ENCODE data around the gene UIMC1.

UIMC1 gene

DNA sequence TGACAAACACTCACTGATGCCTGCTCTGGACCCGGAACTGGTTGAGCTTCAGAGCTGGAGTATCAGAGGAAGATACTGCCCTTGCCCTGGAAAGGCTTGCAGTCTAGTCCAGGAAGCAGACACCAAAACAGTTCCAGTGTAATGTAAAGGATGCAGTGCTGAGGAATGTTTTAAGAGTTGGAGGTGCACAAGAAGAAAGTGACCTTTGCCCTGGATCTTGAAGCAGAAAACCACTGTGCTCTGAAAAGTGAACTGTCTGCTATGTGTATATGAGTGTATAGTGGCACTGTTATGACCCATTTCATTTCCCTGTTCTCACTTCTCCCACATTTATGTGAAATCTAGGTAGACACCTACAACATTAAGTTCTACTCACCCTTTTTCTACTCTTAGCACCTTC is 18.0 kb upstream of the UIMC1 start:
- no peak overlapping the region for H3K4me3 ChIP-seq (ENCODE audit: low read depth, low read length)
- no peak for TF ChIP-seq CTCF (IDR thresholded peaks at IDR 0.05; ENCODE audit: low read depth, low read length)

DNA sequence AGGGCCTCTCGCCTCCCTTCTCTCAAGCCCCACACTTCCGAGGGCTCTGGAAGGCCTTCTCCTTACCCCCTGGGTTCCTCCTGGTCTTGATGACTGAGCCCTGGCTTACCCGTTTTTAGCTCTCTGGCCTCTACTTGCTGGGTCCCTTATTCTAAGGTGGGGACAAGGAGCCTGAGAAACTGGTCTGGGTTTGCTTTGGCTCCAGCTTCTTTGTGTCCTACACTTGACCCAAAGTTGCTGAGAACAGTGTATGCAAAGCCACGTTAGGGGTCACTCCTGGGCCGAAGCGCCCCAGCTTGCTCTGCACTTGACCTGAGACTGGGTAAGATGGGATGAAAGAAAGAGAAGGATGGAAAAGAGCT is 16.7 kb upstream of the UIMC1 start:
- TF ChIP-seq CTCF (IDR thresholded peaks at IDR 0.05; ENCODE audit: low read depth, low read length), result no peak
- H3K4me3 ChIP-seq (ENCODE audit: low read depth, low read length), result peak overlapping the region; percentile 94

DNA sequence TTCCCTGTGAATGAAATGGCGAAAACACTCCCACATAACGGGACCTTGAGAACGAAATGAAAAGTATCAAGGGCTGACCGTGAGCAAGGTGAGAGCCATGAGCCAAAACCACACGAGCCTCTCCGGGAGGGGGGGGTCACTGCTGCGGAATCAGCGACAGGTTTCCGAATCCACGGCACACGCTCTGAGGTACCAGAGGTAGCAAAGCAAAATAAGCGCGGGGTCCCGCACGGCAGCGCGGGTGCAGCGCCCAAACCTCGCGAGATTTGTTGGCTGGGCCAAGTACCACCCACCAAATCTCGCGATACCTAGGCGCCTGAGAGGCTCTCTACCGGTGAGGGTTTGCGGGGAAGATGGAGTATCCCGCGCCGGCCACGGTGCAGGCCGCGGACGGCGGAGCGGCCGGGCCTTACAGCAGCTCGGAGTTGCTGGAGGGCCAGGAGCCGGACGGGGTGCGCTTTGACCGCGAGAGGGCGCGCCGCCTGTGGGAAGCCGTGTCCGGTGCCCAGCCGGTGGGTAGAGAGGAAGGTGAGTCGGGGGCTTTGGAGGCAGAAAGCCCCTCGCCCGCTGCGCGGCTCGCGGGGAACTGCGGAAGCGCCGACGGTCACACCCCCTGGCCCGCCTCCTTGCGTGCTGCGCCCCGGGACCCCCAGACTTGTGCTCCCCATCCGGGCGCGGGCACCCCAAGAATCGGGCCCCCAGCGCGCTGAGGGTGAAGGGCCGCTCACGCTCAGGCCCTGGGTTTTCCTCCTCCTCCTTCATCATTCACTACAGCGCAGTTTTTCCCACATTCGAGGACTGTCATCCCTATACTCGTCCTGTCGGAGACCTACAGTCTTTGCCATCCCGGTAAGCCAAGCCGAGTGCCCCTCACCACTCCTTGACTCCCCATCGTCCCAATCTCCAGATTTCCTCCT is 16.1 kb upstream of the UIMC1 start, which contains the start of gene ZNF346:
TSS of gene ZNF346 (plus strand) at position 311 of the 917 bp plus-strand sequence. CDS start at position 354, 43 bp downstream.
- peak within 1 kb of the TSS; percentile 94 for H3K4me3 ChIP-seq (ENCODE audit: low read depth, low read length)

DNA sequence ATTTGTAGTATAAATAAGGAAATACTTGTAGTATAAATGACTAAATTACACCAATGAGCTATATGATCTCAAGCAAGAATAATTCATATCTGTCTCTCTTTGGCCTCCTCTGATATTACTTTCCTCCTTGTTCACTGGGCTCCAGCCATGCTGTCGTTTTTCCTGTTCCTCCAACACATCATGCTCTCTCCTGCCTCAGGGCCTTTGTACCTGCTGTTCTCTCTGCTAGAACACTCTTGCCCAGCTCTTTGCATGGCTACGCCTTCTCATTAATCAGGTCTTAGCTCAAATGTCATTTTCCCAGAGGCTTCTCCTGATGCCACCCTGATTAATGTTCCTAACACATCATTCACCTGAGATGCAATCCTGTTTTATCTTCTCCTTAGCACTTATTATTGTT is 13.5 kb upstream of the UIMC1 start:
- no peak for TF ChIP-seq CTCF (IDR thresholded peaks at IDR 0.05; ENCODE audit: low read depth, low read length)
- no peak overlapping the region for H3K4me3 ChIP-seq (ENCODE audit: low read depth, low read length)

More for the DNA sequence above, 16.1 kb upstream of the UIMC1 start, which contains the start of gene ZNF346:
- peak; percentile 43; the same call in 1 of the 2 replicates for TF ChIP-seq CTCF (IDR thresholded peaks at IDR 0.05; ENCODE audit: low read depth, low read length)

GRCh38 chr5:177018341-177018740 is 11.8 kb upstream of the UIMC1 start:
- TF ChIP-seq CTCF (IDR thresholded peaks at IDR 0.05; ENCODE audit: low read depth, low read length), result no peak
- no peak overlapping the region for H3K4me3 ChIP-seq (ENCODE audit: low read depth, low read length)

DNA sequence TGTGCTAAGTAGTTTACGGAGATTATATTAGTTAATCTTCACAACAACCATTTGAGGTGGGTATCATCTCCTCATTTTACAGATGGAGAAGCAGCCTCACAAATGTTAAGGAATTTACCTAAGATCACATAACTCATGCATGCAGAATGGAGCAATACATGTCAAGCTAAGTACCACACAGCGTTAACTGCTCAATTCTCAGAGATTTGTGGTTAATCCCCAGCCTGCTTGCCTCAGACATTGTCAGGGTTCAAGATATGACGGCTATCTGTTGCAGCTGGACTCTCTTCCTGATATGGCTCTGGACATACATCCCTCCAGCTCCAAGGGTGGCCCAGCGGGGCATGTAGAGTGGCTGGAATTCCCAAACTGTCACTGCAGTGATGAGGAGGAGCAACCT is 8.6 kb upstream of the UIMC1 start:
- TF ChIP-seq CTCF (IDR thresholded peaks at IDR 0.05; ENCODE audit: low read depth, low read length), result no peak
- H3K4me3 ChIP-seq (ENCODE audit: low read depth, low read length), result no peak overlapping the region

GRCh38 chr5:177010153-177010552 is 3.6 kb upstream of the UIMC1 start:
- no peak overlapping the region for H3K4me3 ChIP-seq (ENCODE audit: low read depth, low read length)
- no peak for TF ChIP-seq CTCF (IDR thresholded peaks at IDR 0.05; ENCODE audit: low read depth, low read length)
